ENCODE measurements around the gene SORBS2.

DNA sequence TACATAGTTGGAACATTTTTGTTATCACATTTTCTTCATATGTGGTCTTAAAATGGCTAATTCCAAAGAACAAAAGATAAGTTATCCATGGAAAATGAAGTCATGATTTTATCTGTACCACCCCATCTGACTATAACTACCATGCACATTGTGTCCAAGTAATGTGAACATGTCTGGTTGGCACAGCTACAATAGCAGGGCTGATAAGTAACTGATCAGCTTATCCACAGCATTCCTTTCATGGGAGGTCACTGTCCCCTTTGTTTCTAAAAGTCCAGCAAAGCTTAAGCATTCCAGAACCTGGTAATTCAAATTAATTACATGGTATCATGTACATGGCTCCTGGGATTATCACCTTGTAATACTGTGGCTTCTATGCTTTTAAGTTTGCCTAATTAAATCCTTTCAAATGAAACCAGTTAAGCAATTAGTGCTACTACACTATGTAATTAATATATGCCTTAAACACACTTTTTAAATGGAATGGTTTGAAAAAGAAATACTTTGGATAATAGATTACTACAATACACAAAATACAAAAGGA lies 21.1 kb upstream of the SORBS2 start:
- no peak for TF ChIP-seq CTCF (IDR thresholded peaks at IDR 0.05)
- no peak for TF ChIP-seq ZFX (IDR thresholded peaks at IDR 0.05; ENCODE audit: borderline replicate concordance)
